NB4 (cell line): Measurements from ENCODE around the gene RHBDD1.

ENCODE experiments used
- DNase-seq: peaks from one replicate; pipeline ENCODE4 v3.0.0; 2010; ENCODE audit warnings: low read depth
- H3K4me3 ChIP-seq: one replicate; pipeline ENCODE4 v1.5.1; 2011; ENCODE audit warnings: mild to moderate bottlenecking, low read depth, low read length, moderate library complexity
- MYC ChIP-seq: IDR thresholded peaks from 2 replicates; pipeline ENCODE4 v1.6.1; 2011; ENCODE audit warnings: low read depth, low read length
- POLR2A ChIP-seq: IDR thresholded peaks from 2 replicates; pipeline ENCODE4 v1.6.1; 2011; ENCODE audit warnings: mild to moderate bottlenecking; ENCODE audit not compliant: insufficient read length; ENCODE audit errors: extremely low read depth
- TF ChIP-seq, protein P1 (sequence below): IDR thresholded peaks from 2 replicates; pipeline ENCODE4 v1.6.1; 2011; ENCODE audit warnings: low read depth, low read length
- TF ChIP-seq, protein P2 (sequence below): IDR thresholded peaks from one replicate; pipeline ENCODE4 v1.5.1; 2012; ENCODE audit warnings: low read depth, low read length

The RHBDD1 gene

DNA sequence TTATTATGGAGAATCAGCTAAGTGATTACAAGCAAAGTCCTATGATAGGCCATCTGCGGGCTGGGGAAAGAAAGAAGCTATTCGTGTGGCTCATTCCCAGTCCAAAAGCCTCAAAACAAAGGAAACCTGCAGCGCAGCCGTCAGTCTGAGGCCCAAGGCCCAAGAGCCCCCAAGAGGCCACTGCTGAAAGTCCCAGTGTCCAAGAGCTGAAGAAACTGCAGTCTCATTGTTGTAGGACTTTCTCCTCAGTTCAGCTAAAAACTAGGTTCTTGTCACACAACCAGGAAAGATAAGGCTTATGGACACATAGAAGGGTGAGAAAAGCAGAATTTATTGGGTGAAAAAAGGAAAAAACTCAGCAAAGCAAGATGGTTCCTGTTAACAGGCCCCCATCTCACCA lies 143.2 kb downstream of the RHBDD1 start:
- H3K4me3 ChIP-seq, result no peak overlapping the region
- DNase-seq, result no peak
- TF ChIP-seq, protein P1, sequence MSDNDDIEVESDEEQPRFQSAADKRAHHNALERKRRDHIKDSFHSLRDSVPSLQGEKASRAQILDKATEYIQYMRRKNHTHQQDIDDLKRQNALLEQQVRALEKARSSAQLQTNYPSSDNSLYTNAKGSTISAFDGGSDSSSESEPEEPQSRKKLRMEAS, result no peak
- TF ChIP-seq MYC (no peak), POLR2A (no peak)
- TF ChIP-seq, protein P2, sequence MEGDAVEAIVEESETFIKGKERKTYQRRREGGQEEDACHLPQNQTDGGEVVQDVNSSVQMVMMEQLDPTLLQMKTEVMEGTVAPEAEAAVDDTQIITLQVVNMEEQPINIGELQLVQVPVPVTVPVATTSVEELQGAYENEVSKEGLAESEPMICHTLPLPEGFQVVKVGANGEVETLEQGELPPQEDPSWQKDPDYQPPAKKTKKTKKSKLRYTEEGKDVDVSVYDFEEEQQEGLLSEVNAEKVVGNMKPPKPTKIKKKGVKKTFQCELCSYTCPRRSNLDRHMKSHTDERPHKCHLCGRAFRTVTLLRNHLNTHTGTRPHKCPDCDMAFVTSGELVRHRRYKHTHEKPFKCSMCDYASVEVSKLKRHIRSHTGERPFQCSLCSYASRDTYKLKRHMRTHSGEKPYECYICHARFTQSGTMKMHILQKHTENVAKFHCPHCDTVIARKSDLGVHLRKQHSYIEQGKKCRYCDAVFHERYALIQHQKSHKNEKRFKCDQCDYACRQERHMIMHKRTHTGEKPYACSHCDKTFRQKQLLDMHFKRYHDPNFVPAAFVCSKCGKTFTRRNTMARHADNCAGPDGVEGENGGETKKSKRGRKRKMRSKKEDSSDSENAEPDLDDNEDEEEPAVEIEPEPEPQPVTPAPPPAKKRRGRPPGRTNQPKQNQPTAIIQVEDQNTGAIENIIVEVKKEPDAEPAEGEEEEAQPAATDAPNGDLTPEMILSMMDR, result no peak

DNA sequence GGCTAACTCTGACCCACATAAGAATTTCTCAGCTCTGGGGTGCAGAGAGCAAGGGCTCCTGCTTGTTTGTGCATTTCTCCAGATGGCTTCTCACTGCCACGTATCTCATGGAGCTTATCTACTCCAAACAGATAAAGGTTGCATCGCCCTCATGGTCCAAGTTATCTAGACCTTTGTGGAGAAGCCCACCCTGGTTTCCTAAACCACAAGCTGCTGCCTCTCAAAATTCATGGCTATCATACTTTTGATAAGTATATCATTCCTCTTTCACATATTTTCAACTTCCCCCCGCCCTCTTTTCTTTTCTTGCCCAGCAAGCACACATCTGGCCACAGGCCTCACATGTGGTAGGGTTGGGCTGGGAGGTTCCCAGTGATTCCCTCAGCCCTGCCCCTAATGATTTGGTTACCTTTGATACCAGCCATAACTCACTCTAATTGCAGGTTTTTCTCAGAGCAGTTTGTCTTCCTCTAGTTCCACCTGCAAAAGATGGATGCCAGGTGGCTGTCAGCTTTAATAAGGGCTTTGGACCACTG lies 146.0 kb downstream of the RHBDD1 start:
- DNase-seq, result no peak
- no peak for TF ChIP-seq POLR2A
- TF ChIP-seq, protein P1, result no peak
- TF ChIP-seq, protein P2, result no peak
- no peak for TF ChIP-seq MYC
- no peak overlapping the region for H3K4me3 ChIP-seq

DNA sequence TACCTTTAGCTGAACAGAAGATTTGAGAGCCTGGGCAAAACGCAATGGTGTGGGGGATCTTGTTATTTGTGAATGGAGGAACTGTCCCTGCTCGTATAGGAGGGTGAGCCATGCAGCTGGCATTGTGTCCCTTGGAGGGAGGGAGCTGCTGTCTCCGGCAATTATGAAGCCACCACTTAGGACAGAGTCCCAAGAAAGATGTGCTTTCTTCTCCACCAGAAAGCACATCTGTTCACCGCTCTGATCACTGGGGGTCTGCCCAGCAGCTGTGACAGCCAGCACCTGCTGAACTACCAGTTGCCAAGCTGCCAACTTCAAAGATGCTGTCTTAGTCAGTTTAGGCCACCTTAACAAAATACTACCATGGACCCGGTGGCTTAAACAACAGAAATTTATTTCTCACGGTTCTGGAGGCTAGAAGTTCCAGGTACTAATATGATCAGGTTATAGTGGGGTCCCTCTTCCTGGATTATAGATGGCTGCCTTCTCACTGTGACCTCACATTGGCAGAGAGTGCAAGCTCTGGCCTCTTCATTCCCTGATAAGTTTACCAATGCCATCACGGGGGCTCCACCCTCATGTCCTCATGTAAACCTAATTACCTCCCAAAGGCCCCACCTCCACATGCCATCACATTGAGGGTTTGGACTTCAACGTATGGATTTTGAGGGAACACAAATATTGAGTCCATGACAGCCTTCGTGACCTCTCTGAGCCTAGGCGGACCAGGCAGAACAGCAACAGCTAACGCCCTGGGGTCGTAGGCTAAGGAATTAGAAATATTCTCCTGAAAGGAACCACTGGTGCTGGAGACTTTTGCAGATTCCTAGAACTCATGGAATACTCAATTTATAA lies 148.3 kb downstream of the RHBDD1 start:
- no peak for DNase-seq
- H3K4me3 ChIP-seq, result no peak overlapping the region
- TF ChIP-seq POLR2A (no peak), MYC (no peak)
- TF ChIP-seq, protein P1, result no peak
- TF ChIP-seq, protein P2, result no peak

DNA sequence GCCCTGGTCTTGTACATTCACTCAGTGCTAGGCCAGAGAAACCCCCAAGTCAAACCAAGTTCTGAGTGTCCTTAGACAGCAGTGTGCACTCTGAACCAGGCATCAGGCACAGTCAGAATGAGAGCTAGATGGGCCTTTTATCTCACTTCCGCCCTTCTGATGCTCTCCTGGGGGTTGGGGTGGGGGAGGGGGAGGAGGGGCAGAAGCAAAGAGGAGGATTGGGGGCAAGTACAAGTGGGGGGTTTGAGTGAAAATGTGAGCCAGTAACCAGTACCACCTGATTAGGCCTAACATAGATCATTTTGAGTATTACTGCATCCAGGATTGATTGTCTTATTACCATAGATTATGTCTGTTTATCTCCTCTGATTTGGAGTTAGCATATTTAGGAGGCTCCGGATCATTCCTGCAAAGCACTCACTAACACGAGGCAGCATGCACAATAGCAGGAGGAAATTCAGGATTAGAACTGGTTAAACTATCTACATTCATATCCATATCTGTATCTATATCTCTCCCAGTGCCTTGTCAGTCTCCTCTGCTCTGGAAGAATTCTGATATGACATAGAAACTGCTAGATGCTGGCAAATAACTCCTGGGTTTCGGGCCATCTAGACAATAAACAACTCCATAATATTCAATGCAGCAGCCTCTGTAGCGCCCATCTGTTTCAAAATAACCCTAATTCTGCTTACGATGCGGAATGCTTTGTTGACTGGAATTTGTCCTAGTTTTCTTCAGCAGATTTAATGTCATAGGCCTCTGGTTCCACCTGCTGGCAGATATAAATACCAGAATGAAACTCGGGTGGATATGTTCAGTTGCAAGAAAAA lies 149.1 kb downstream of the RHBDD1 start:
- peak; percentile 60 for DNase-seq
- no peak overlapping the region for H3K4me3 ChIP-seq
- TF ChIP-seq, protein P2, result peak; percentile 42
- TF ChIP-seq POLR2A, result no peak

DNA sequence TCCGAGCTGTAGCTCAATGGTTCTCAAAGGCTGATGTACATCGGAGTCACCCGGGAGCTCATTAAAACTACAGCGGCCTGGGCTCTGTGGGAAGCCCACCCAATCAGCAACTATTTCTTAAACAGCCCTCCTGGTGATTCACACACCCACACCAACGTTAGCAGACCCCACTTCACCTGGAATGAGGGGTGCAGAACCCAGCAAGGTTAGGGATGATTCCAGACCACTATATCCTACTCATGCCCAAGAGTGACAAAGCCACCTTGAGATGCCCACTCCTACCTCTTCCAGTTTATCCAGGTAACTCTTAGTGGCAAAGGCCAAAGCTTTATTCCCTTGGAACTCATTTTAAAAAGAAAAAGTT lies 149.7 kb downstream of the RHBDD1 start:
- no peak for DNase-seq
- TF ChIP-seq, protein P2, result no peak
- TF ChIP-seq POLR2A (no peak), MYC (no peak)
- TF ChIP-seq, protein P1, result no peak
- H3K4me3 ChIP-seq, result no peak overlapping the region
